Keratinocyte (primary cell): ENCODE results near the gene MRC2. TPM values are rescaled to one million over a fixed set of nuclear protein-coding genes. Genes with fewer than 3 reads are reported as not detected.

Experiments used
- DNase-seq: peaks from one replicate; pipeline ENCODE4 v3.0.0-alpha.2; 2011; ENCODE audit warnings: low read depth, missing footprints, low spot score
- FAIRE-seq: peaks from 2 replicates; lab custom pipeline; 2011; peaks lifted over from hg19 to GRCh38; lab: Jason Lieb, UNC
- H2AFZ ChIP-seq: 2 replicates; pipeline ENCODE4 v1.6.0; 2012; ENCODE audit warnings: low read length, control low read depth, inconsistent platforms; ENCODE audit not compliant: control insufficient read depth
- H3K27ac ChIP-seq: 2 replicates; pipeline ENCODE4 v1.5.1; 2011; ENCODE audit warnings: low read length; ENCODE audit not compliant: control insufficient read depth, insufficient read depth
- H3K27me3 ChIP-seq: 3 replicates; pipeline ENCODE4 v1.6.0; 2011; ENCODE audit warnings: low read length; ENCODE audit not compliant: control insufficient read depth, insufficient read depth; ENCODE audit errors: extremely low read depth
- H3K36me3 ChIP-seq, 2 experiments: 2 replicates in 1 of 2; 3 replicates in 1 of 2; pipeline ENCODE4 v1.5.1; 2011; ENCODE audit warnings: low read length in 2 of 2, mild to moderate bottlenecking in 1 of 2; ENCODE audit not compliant: control insufficient read depth in 2 of 2, insufficient read depth in 2 of 2; ENCODE audit errors: extremely low read depth in 1 of 2
- H3K4me1 ChIP-seq: 3 replicates; pipeline ENCODE4 v1.5.1; 2011; ENCODE audit warnings: low read length; ENCODE audit not compliant: control insufficient read depth, insufficient read depth; ENCODE audit errors: extremely low read depth
- H3K4me2 ChIP-seq: 3 replicates; pipeline ENCODE4 v1.6.0; 2011; ENCODE audit warnings: low read depth, low read length; ENCODE audit not compliant: control insufficient read depth, insufficient read depth; ENCODE audit errors: extremely low read depth
- H3K4me3 ChIP-seq, 3 experiments: fragments of 200-600 bp in 1 of 3; sonication (generic) in 1 of 3; 2 replicates in 2 of 3; 3 replicates in 1 of 3; pipeline ENCODE4 v1.5.1; 2011 to 2016; ENCODE audit warnings: low read length in 3 of 3, mild to moderate bottlenecking in 3 of 3, control low read depth in 2 of 3, inconsistent platforms in 1 of 3, low read depth in 1 of 3, mixed read lengths in 1 of 3, mixed run types in 1 of 3, moderate library complexity in 1 of 3; ENCODE audit not compliant: control insufficient read depth in 2 of 3, insufficient read depth in 2 of 3; ENCODE audit errors: extremely low read depth in 1 of 3
- H3K79me2 ChIP-seq: 2 replicates; pipeline ENCODE4 v1.6.0; 2012; ENCODE audit warnings: low read length; ENCODE audit not compliant: control insufficient read depth, insufficient read depth
- H3K9ac ChIP-seq: 3 replicates; pipeline ENCODE4 v1.6.0; 2011; ENCODE audit warnings: low read length; ENCODE audit not compliant: control insufficient read depth, insufficient read depth; ENCODE audit errors: extremely low read depth
- H3K9me1 ChIP-seq: 3 replicates; pipeline ENCODE4 v1.6.0; 2011; ENCODE audit warnings: low read length; ENCODE audit not compliant: control insufficient read depth, insufficient read depth; ENCODE audit errors: extremely low read depth
- H3K9me3 ChIP-seq: 2 replicates; pipeline ENCODE4 v1.5.1; 2012; ENCODE audit warnings: low read depth, low read length; ENCODE audit not compliant: control insufficient read depth
- H4K20me1 ChIP-seq: 3 replicates; pipeline ENCODE4 v1.6.0; 2011; ENCODE audit warnings: low read length; ENCODE audit not compliant: control insufficient read depth, insufficient read depth; ENCODE audit errors: extremely low read depth
- EZH2 ChIP-seq: IDR thresholded peaks from one replicate; pipeline ENCODE4 v1.6.1; 2012; ENCODE audit warnings: inconsistent platforms, mild to moderate bottlenecking, low read length, moderate library complexity
- dilution Hi-C: fragments of 300-500 bp; cut with MboI; formaldehyde crosslinking; loops from one replicate; pipeline ENCODE4 v1.7.0; 2020; ENCODE audit warnings: low sequenced_read_pairs; ENCODE audit not compliant: extremely low pct_ligation_motif_present
- polyA plus RNA-seq, 5 experiments: library from polyadenylated mRNA; depleted of rRNA in 3 of 5; stranded (reverse) in 3 of 5; stranded (forward) in 1 of 5; unstranded in 1 of 5; fragments of >200 nt; gene quantifications; 1 replicate in 1 of 5; 2 replicates in 3 of 5; 3 replicates in 1 of 5; pipeline versions ENCODE4 v1.2.1 to v1.2.3, GENCODE V29; 2011 to 2012; ENCODE audit warnings: missing spikeins in 2 of 5, low read depth in 1 of 5, low replicate concordance in 1 of 5
- TF ChIP-seq, protein P1 (sequence below), 3 experiments: IDR thresholded peaks in 1 of 3; conservative IDR thresholded peaks in 1 of 3; optimal IDR thresholded peaks in 1 of 3; 2 replicates in 2 of 3; 3 replicates in 1 of 3; pipeline versions ENCODE3 to v1.5.1; 2011; ENCODE audit warnings: low read length in 3 of 3, mild to moderate bottlenecking in 3 of 3, moderate library complexity in 2 of 3, control low read depth in 1 of 3, inconsistent platforms in 1 of 3; ENCODE audit not compliant: insufficient read depth in 2 of 3; ENCODE audit errors: extremely low read depth in 1 of 3

MRC2 gene
- polyA plus RNA-seq, 1 donor (not counting 4 experiments of a cell fraction or from before 2014, with no cell fraction given), result 14.0 TPM

- FAIRE-seq (no peak), DNase-seq (no peak)
- Histone ChIP-seq H3K27ac (no peak overlapping the region), H4K20me1 (no peaks in the 10 kb centered on the region), H3K79me2 (no peaks in the 10 kb centered on the region), H2AFZ (peak overlapping the region; percentile 30), H3K27me3 (no peaks in the 10 kb centered on the region), H3K4me3 (no peak overlapping the region), H3K4me2 (no peak overlapping the region), H3K4me1 (peaks cover 16% of the 10 kb centered on the region), H3K36me3 (peaks cover 7 to 16% of the 10 kb centered on the region in 2 experiments), H3K9ac (no peak overlapping the region), H3K9me1 (peaks cover 4% of the 10 kb centered on the region), H3K9me3 (no peaks in the 10 kb centered on the region)
- dilution Hi-C loops, result no loop called here
- TF ChIP-seq, protein P1, sequence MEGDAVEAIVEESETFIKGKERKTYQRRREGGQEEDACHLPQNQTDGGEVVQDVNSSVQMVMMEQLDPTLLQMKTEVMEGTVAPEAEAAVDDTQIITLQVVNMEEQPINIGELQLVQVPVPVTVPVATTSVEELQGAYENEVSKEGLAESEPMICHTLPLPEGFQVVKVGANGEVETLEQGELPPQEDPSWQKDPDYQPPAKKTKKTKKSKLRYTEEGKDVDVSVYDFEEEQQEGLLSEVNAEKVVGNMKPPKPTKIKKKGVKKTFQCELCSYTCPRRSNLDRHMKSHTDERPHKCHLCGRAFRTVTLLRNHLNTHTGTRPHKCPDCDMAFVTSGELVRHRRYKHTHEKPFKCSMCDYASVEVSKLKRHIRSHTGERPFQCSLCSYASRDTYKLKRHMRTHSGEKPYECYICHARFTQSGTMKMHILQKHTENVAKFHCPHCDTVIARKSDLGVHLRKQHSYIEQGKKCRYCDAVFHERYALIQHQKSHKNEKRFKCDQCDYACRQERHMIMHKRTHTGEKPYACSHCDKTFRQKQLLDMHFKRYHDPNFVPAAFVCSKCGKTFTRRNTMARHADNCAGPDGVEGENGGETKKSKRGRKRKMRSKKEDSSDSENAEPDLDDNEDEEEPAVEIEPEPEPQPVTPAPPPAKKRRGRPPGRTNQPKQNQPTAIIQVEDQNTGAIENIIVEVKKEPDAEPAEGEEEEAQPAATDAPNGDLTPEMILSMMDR (optimal IDR thresholded peaks at IDR 0.05 in 1 of 3, IDR thresholded peaks at IDR 0.05 in 1 of 3, conservative IDR thresholded peaks at IDR 0.05 in 1 of 3; ENCODE audit: extremely low read depth in 1 of 3, insufficient read depth in 2 of 3, low read length in 3 of 3), result peak in 1 of 3 experiments; percentile 10
- TF ChIP-seq EZH2, result no peak
Observed at GRCh38 chr17:62680541-62681052, 53.1 kb downstream of the MRC2 start.

DNA sequence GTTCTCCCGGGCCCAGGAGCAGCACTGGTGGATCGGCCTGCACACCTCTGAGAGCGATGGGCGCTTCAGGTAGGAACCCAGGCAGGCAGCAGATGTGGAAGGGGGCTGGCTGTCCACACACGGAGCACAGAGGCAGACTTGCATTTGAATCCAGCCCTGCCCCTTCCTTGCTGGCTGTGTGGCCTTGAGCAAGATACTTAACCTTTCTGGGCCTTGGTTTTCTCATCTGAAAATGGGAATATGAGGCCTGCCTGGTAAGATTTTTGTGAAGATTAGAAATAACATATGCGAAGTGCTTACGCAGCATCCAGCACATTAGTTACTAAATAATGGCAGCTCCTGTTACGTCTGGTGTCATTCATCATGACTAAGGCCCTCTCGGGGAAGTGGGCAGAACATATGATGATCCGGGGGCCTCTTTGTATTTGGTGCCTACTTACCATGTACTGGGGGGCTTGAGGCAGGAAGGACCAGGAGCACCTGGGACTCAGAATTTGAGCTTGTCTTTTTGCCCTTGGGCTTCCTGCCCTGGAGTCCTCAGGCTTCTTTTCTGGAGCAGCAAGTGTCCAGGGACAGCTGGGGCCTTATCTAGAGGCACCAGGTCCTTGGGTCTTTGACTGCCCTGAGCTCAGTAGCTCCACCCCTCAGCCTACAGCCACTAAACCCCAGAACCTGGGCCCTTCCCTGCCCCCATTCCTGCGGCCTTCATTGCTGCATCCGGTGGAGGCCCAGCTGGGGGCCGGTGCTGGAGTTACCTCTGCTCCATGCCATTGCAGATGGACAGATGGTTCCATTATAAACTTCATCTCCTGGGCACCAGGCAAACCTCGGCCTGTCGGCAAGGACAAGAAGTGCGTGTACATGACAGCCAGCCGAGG is 53.8 kb downstream of the MRC2 start:
- Histone ChIP-seq H2AFZ (no peak overlapping the region), H3K27me3 (no peaks in the 10 kb centered on the region), H3K4me1 (peaks cover 16% of the 10 kb centered on the region), H3K79me2 (no peaks in the 10 kb centered on the region), H3K9me3 (no peaks in the 10 kb centered on the region), H3K9me1 (peaks cover 4% of the 10 kb centered on the region), H3K27ac (no peak overlapping the region), H3K36me3 (peaks cover 6 to 15% of the 10 kb centered on the region in 2 experiments), H3K4me3 (no peak overlapping the region), H3K4me2 (no peak overlapping the region), H4K20me1 (no peaks in the 10 kb centered on the region), H3K9ac (no peak overlapping the region)
- no peak for DNase-seq
- dilution Hi-C loops, result no loop called here
- FAIRE-seq, result no peak
- no peak for TF ChIP-seq EZH2
- TF ChIP-seq, protein P1 (optimal IDR thresholded peaks at IDR 0.05 in 1 of 3, IDR thresholded peaks at IDR 0.05 in 1 of 3, conservative IDR thresholded peaks at IDR 0.05 in 1 of 3; ENCODE audit: extremely low read depth in 1 of 3, insufficient read depth in 2 of 3, low read length in 3 of 3), result no peak
